ENCODE data around the gene CDR2L.

The CDR2L gene

DNA sequence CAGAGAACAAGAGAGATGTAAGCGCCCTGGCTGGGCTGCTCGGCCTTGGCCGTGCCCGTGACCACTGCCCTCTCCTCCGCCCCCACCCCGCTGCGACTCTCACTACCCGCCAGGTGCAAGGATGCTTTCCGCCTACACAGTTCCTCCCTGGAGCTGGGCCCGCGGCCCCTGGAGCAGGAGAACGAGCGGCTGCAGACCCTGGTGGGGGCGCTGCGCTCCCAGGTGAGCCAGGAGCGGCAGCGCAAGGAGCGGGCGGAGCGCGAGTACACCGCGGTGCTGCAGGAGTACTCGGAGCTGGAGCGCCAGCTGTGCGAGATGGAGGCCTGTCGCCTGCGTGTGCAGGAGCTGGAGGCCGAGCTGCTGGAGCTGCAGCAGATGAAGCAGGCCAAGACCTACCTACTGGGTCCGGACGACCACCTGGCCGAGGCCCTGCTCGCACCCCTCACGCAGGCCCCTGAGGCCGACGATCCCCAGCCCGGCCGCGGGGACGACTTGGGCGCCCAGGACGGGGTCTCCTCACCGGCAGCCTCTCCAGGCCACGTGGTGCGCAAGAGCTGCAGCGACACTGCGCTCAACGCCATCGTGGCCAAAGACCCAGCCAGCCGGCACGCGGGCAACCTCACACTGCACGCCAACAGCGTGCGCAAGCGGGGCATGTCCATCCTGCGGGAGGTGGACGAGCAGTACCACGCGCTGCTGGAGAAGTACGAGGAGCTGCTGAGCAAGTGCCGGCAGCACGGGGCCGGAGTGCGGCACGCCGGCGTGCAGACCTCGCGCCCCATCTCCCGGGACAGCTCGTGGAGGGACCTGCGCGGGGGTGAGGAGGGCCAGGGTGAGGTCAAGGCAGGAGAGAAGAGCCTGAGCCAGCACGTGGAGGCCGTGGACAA, 15.9 kb downstream of the CDR2L start:
- H3K27ac ChIP-seq (ENCODE audit: low read depth, low read length) = no peak overlapping the region
- no peaks in the 10 kb centered on the region for H4K20me1 ChIP-seq (ENCODE audit: control insufficient read depth, insufficient read depth, low read depth, low read length)
- H3F3A ChIP-seq (ENCODE audit: control insufficient read depth, insufficient read depth) = no peaks in the 10 kb centered on the region
- H3K4me1 ChIP-seq (ENCODE audit: control insufficient read depth, low read length) = no peaks in the 10 kb centered on the region
- H3K27me3 ChIP-seq (ENCODE audit: control insufficient read depth, low read length) = no peaks in the 10 kb centered on the region
- no peak overlapping the region for H3K4me2 ChIP-seq (ENCODE audit: low read length)
- H3K9me3 ChIP-seq (ENCODE audit: control insufficient read depth, insufficient read depth, low read length) = no peaks in the 10 kb centered on the region
- no peak for TF ChIP-seq EZH2phosphoT487 (IDR thresholded peaks at IDR 0.05; ENCODE audit: borderline replicate concordance, low read length)
- no peak for TF ChIP-seq CTCF (IDR thresholded peaks at IDR 0.05; ENCODE audit: low read depth, low read length, poor library complexity, severe bottlenecking)
- no peak overlapping the region for H3K4me3 ChIP-seq (ENCODE audit: low read length)
- no peaks in the 10 kb centered on the region for H3K9me2 ChIP-seq (replicated peaks; ENCODE audit: control insufficient read depth, low read length)
- H3K36me3 ChIP-seq (ENCODE audit: control insufficient read depth, low read length) = no peaks in the 10 kb centered on the region
- no peaks in the 10 kb centered on the region for H3K79me2 ChIP-seq (ENCODE audit: control insufficient read depth, low read length)

DNA sequence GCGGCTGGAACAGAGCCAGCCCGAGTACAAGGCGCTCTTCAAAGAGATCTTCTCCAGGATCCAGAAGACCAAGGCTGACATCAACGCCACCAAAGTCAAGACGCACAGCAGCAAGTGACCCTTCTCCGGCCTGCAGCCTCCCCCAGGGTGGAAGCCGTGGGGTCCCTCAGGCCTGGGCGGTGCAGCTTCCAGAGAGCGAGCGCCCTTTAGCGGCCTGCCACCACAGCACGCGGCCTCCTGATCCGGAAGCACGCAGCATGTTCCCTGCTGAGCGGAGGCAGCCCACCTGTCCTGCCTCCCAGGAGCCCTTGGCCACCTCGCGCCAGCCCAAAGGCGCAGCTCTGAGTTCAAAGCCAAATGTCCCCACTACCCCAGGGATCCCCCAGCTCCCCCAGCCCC, 16.5 kb downstream of the CDR2L start:
- Histone ChIP-seq H3K9me2 (replicated peaks; ENCODE audit: control insufficient read depth, low read length) (no peaks in the 10 kb centered on the region), H3K27me3 (ENCODE audit: control insufficient read depth, low read length) (no peaks in the 10 kb centered on the region), H3K4me2 (ENCODE audit: low read length) (no peak overlapping the region), H3K4me3 (ENCODE audit: low read length) (no peak overlapping the region), H3K36me3 (ENCODE audit: control insufficient read depth, low read length) (no peaks in the 10 kb centered on the region), H3K9me3 (ENCODE audit: control insufficient read depth, insufficient read depth, low read length) (no peaks in the 10 kb centered on the region), H4K20me1 (ENCODE audit: control insufficient read depth, insufficient read depth, low read depth, low read length) (no peaks in the 10 kb centered on the region), H3K27ac (ENCODE audit: low read depth, low read length) (no peak overlapping the region), H3K4me1 (ENCODE audit: control insufficient read depth, low read length) (no peaks in the 10 kb centered on the region), H3K79me2 (ENCODE audit: control insufficient read depth, low read length) (no peaks in the 10 kb centered on the region), H3F3A (ENCODE audit: control insufficient read depth, insufficient read depth) (no peaks in the 10 kb centered on the region)
- no peak for TF ChIP-seq EZH2phosphoT487 (IDR thresholded peaks at IDR 0.05; ENCODE audit: borderline replicate concordance, low read length)
- TF ChIP-seq CTCF (IDR thresholded peaks at IDR 0.05; ENCODE audit: low read depth, low read length, poor library complexity, severe bottlenecking) = no peak

DNA sequence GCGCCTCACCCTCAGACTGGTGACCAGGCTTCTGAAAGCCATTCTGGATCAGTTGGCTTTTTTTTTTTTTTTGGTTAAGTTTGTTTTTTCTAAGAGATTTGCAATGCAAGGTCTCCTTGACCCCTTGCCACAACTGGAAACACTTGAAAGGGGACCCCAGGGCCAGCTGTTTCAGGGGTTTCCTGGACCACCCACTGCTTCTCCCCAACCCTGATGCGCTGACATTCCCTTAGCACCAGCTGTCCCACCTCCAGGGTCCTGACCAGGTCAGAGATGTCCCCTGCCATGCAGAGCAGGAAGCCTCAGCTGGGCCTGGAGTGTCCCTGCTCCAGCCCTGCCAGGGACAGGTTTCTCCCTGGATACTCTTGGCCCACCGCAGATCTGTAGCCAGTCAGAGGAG, 16.9 kb downstream of the CDR2L start:
- no peaks in the 10 kb centered on the region for H3K27me3 ChIP-seq (ENCODE audit: control insufficient read depth, low read length)
- H3K36me3 ChIP-seq (ENCODE audit: control insufficient read depth, low read length) = no peaks in the 10 kb centered on the region
- H3K9me2 ChIP-seq (replicated peaks; ENCODE audit: control insufficient read depth, low read length) = no peaks in the 10 kb centered on the region
- no peaks in the 10 kb centered on the region for H3K9me3 ChIP-seq (ENCODE audit: control insufficient read depth, insufficient read depth, low read length)
- H3K27ac ChIP-seq (ENCODE audit: low read depth, low read length) = no peak overlapping the region
- H4K20me1 ChIP-seq (ENCODE audit: control insufficient read depth, insufficient read depth, low read depth, low read length) = no peaks in the 10 kb centered on the region
- H3K79me2 ChIP-seq (ENCODE audit: control insufficient read depth, low read length) = no peaks in the 10 kb centered on the region
- no peaks in the 10 kb centered on the region for H3K4me1 ChIP-seq (ENCODE audit: control insufficient read depth, low read length)
- H3F3A ChIP-seq (ENCODE audit: control insufficient read depth, insufficient read depth) = no peaks in the 10 kb centered on the region
- TF ChIP-seq CTCF (IDR thresholded peaks at IDR 0.05; ENCODE audit: low read depth, low read length, poor library complexity, severe bottlenecking) (no peak), EZH2phosphoT487 (IDR thresholded peaks at IDR 0.05; ENCODE audit: borderline replicate concordance, low read length) (no peak)
- H3K4me2 ChIP-seq (ENCODE audit: low read length) = no peak overlapping the region
- no peak overlapping the region for H3K4me3 ChIP-seq (ENCODE audit: low read length)

All from DOHH2 (cell line).